ENCODE data around the gene DCAF15.

- TF ChIP-seq EZH2 (IDR thresholded peaks at IDR 0.05) = no peak
- TF ChIP-seq POLR2AphosphoS5 (IDR thresholded peaks at IDR 0.05; ENCODE audit: borderline replicate concordance, low read depth, low read length) = no peak
Observed at GRCh38 chr19:13962699-13963602, 10.6 kb downstream of the DCAF15 start.
